Ovary (tissue), 3 donors: ENCODE data around the gene GPRIN2.

ENCODE experiments used
- POLR2A ChIP-seq: fragments of 450-650 bp; IDR thresholded peaks from one replicate; pipeline ENCODE4 v1.6.1; 2017; ENCODE audit warnings: antibody characterized with exemption, mild to moderate bottlenecking, moderate library complexity
- TF ChIP-seq, protein P1 (sequence below), 3 donors: fragments of 450-650 bp in 2 of 3; fragments of 200-600 bp in 1 of 3; IDR thresholded peaks; one replicate each; pipeline versions ENCODE4 v1.5.1 to v1.8.0; 2016 to 2022; ENCODE audit warnings: antibody characterized with exemption in 3 of 3, mild to moderate bottlenecking in 1 of 3
- donor health status: DM: no; HTN: no; CAD: no.

DNA sequence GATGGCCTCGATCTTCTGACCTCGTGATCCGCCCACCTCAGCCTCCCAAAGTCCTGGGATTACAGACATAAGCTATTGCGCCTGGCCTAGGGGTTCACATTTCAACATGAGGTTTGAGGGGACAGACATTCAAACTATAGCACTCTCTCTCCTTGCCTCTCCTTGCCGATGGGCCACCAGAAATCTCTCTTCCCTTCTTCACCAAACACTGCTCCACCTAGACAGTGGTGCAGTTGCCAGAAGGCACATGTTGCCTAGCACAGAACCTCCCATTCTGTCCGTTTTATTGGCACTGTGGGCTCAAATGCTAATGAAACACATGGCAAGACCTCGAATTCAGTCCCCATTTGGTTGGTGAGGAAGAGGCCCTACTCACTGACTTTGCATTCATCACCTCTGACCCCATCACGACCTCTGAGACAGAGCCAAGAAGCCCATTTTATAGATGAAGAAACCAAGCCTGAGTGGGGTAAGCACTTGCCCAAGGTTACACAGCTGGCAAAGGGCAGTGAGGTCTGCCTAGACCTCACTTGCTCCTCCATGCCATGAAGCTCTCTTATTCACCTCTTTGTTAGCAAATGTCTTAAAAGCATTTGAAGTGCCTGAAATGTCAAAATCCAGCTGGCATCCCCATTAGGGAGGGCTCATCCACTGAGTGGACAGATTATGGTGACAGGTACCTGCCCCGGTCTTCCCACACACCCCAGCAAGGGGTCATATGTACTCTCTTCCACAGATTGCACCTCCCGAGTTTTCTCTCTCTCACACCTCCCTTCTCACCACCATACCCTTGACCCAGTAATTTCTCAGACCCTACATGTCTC is 34.0 kb downstream of the GPRIN2 start:
- TF ChIP-seq, protein P1, sequence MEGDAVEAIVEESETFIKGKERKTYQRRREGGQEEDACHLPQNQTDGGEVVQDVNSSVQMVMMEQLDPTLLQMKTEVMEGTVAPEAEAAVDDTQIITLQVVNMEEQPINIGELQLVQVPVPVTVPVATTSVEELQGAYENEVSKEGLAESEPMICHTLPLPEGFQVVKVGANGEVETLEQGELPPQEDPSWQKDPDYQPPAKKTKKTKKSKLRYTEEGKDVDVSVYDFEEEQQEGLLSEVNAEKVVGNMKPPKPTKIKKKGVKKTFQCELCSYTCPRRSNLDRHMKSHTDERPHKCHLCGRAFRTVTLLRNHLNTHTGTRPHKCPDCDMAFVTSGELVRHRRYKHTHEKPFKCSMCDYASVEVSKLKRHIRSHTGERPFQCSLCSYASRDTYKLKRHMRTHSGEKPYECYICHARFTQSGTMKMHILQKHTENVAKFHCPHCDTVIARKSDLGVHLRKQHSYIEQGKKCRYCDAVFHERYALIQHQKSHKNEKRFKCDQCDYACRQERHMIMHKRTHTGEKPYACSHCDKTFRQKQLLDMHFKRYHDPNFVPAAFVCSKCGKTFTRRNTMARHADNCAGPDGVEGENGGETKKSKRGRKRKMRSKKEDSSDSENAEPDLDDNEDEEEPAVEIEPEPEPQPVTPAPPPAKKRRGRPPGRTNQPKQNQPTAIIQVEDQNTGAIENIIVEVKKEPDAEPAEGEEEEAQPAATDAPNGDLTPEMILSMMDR (IDR thresholded peaks at IDR 0.05): no peak
- no peak for TF ChIP-seq POLR2A
